Measurements from ENCODE around the gene AKAP6.

The AKAP6 gene

GRCh38 chr14:32683679-32684078 lies 354.6 kb downstream of the AKAP6 start:
- no peak for DNase-seq

DNA sequence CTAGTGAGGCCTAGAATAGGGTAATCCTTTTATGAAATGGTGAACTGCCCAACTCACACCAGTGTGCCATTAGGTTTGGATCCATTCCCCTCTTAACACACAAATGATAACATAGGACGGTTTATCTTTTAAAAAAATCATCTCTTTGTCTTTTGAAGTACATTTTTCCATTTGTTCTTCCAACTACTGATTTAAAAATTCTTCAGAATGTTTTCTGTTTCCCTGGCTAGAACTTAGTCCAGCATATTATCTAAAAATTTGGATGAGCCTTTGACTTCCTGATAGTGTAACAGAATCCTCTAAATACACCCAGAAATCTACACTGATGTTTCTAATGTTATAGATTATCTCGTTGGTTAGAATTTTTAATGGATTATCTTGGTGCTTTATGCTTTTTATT lies 359.8 kb downstream of the AKAP6 start:
- DNase-seq, result no peak

DNA sequence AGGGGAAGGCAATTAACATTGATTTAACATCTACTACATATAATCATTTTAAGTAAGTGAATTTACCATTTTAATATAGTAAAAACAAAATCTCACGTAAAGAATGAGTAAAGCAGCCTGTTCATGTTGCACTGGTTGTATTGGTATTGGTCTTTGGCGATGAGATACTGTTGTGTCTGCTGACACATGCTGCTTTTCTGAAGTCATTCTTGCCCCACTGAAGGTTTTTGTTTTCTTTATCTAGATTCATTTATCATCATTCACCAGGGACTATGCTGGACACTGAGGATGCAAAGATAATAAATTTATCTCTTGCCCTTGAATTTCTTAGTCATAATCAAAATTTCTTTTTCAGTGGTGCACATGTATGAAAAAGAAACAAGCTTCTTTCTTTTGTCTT lies 363.3 kb downstream of the AKAP6 start:
- no peak for DNase-seq

DNA sequence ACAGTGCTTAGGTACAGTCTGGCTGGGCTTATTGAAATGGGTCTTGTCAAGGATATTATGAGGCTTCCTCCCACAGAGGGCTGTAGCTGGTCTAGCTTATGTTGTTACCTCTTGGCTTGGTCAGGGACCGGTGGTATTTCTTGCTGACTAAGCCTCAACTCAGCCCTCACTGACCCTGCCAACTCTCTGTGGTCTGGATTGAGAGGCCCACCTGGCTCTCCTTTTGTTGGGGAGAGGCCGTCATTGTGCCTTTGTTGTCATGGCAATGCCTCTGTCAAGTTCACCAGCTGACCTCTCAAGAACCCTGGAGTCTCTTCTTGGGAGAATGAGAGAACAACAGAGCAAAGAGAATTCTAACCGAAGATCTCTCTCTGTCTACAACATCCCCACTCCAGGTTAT lies 364.0 kb downstream of the AKAP6 start:
- DNase-seq, result no peak

GRCh38 chr14:32694795-32695449 lies 365.8 kb downstream of the AKAP6 start:
- no peak for DNase-seq

DNA sequence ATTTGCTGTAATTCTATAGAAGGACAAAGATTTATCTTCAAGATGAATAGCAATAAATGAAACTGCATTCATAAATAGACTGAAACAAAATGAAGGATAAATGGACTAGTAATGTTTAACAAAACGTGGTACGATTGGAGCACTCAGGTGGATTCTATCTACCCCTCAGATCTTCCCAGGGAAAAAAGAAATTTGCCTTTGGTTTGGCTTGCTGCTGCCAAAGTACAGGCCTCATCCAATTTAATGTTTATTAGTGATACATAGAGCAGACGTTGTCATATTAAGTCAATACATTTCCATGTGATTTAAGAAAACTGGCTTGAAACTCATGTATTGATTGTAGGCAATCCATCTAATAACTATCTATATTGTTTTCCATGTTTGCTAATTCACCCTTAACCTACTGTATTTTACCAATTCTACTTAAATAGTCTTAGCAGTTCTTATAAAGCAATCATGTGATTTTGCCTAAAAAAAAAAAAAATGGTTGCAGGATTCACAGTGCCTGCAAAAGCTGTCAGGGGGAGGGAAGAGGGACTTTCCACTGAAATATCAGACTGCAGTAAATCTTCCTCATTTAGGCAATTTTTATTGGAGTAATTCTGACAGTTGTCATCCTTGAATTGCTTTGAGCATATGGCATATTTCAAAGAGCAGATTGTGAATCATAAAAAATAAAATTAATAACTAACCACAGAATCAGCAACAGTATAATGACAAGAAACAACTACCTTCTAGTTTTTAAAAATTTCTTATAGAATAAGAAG lies 367.4 kb downstream of the AKAP6 start:
- peak; percentile 96 for DNase-seq

DNA sequence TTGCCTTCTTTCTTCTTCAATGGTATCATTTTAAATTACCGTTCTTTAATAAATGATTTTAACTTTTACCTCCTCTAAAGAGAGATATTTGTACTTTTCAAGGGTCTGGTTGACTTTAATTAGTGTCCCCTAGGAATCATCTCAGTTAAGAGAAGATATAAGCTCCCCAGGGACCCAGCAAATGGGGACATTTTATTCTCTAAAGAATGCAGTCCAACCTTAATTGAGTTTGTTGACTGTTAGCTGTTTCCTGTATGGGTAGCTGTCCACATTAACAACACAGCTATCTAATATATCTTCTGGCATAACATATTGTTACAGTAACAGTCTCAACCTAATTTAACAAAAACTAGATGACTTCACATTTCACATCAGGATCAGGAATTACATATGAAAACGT lies 368.0 kb downstream of the AKAP6 start:
- DNase-seq, result peak; percentile 92

GRCh38 chr14:32697704-32698103 lies 368.6 kb downstream of the AKAP6 start:
- no peak for DNase-seq

- no peak for DNase-seq
These were observed 369.7 kb downstream of the AKAP6 start for GRCh38 chr14:32698831-32699230.

DNA sequence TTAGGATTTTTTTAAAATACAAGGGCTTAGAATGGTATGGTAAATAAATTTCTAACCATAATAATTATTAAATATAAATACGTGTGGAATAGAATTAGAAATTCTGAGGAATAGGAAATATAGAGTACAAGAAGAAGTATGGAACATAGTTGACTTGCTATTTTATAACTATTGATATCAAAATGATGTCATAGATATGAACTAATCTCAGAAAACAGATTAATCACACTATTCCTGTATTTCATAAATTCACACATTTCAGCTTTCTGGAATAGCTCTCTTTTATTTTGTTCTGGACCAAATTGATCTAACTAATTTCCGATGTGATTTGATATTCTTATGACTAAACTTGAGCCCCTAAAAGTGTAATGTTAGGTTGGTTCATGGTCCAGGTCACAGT lies 372.4 kb downstream of the AKAP6 start:
- DNase-seq, result no peak

GRCh38 chr14:32702088-32702487 lies 373.0 kb downstream of the AKAP6 start:
- DNase-seq, result no peak

DNA sequence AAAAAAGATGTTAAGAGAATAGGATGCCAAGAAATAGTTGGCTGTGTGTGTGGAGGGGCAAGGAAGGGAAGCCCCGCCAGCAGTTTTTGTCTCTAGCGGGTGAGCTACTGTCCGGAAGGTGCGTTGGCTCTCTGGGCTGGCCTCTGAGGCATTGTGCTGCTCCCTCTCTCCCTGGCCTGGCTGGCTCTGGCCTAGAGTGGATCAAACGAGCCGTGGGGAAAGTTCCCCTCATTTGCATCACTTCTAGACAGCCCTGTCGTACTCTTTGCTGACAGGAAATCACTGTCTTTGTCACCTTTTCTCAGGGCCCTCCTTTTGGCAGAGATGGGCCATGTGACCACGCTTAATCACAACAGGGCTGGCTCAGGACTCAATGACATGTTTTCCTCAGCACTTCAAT lies 373.5 kb downstream of the AKAP6 start:
- DNase-seq, result no peak

DNA sequence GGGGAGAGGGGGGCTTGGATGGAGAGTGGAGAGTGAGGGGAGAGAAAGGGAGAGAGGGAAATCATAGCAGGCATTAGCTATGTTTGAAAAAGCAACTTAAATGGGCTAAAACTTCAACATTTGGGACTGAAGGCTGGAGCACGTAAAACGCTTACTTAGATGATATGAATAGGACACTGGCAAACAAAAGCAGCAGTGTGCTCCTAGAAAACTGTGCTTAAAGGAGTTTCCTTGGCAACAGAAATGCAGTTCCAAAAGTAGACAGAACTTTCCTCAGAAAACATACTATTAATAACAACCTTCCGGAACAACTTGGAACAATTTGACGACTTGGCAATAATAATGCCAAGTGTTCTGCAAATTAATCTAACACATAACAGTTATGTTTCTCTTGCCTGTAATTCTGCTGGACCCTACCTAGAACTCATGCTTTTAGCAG lies 374.1 kb downstream of the AKAP6 start:
- DNase-seq, result no peak

- no peak for DNase-seq
These were observed 377.8 kb downstream of the AKAP6 start for GRCh38 chr14:32706721-32707519.

- DNase-seq, result no peak
These were observed 378.8 kb downstream of the AKAP6 start for GRCh38 chr14:32707742-32708500.

DNA sequence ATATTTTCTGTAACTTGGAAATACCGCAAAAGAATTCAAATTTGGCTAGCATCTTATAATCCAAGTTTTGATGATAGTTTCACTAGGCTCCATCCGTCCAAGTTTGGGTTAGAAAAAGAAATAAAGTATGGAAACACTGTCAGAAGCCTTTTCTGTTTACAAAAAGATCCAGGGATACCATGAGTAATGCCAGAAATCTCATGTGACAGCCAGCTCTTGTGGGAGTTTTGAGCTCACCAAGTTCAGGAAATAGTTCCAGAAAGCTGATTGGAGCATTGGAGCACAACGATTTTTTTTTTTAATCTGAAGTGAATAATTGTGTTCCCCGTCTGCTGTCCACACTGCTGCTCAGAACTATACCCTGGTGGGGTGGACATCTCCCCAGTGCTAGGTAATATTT lies 379.9 kb downstream of the AKAP6 start:
- no peak for DNase-seq

DNA sequence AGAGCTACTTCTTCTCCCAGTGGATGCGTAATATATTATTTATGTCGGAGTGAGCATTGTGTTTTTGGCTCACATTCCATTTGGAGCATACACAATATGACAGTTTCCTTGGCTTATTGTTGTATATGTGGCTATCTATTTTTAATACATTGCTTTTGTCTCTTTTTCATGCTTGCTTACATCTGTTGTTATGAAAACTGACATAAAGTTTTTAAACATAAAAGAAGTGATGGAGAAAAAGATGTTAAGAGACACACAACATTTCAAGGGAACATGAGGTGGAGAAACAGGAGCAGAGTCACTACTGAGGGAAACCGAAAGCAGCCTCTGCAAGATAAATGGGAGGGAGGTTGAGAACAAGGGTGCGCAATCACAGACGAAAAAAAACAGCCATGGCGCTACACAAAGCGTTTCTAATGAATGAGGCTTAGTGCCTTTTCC lies 381.2 kb downstream of the AKAP6 start:
- no peak for DNase-seq

- DNase-seq, result peak; percentile 85
These were observed 381.9 kb downstream of the AKAP6 start for GRCh38 chr14:32710731-32711680.

- no peak for DNase-seq
These were observed 384.8 kb downstream of the AKAP6 start for GRCh38 chr14:32713856-32714255.

DNA sequence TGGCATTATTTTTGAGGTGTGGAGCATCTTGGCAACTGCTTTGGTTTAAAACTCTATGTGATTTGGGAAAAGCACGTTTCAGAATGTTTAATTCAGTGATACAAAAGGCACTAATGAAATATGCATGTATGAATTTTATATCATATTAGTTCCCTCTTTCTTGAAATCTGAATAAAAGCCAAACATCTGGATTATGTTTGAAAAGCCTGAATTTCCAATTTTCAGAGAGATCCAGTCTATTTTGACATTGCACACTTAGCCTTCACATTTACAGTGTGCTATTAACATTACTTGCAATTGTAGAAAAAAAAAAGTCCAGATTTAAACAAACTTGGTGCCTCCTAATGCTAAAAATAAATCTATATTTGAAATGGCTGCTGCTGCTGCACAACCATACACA lies 390.5 kb downstream of the AKAP6 start:
- no peak for DNase-seq

GRCh38 chr14:32720927-32721326 lies 391.8 kb downstream of the AKAP6 start:
- no peak for DNase-seq
